SK-N-MC (cell line): Measurements from ENCODE around the gene NQO2.

ENCODE experiments used
- EZH2 ChIP-seq: fragments of 200-600 bp; sonication (generic); IDR thresholded peaks from one replicate; pipeline ENCODE4 v1.6.1; 2017; ENCODE audit warnings: antibody characterized with exemption
- FOXP2 ChIP-seq: optimal IDR thresholded peaks from 2 replicates; pipeline ENCODE3; 2011; ENCODE audit warnings: mild to moderate bottlenecking, moderate library complexity; ENCODE audit not compliant: insufficient read depth; ENCODE audit errors: extremely low read length, control extremely low read depth
- POLR2AphosphoS5 ChIP-seq: IDR thresholded peaks from 2 replicates; pipeline ENCODE4 v1.6.1; 2012; ENCODE audit warnings: mild to moderate bottlenecking, low read depth, low read length, borderline replicate concordance

- TF ChIP-seq POLR2AphosphoS5 (no peak), EZH2 (no peak), FOXP2 (no peak)
Observed at GRCh38 chr6:2953098-2953497, 46.6 kb upstream of the NQO2 start.
